ENCODE results near the gene AHDC1.

GRCh38 chr1:27601771-27602461, 2.0 kb downstream of the AHDC1 start:
- TF ChIP-seq RFX5 (IDR thresholded peaks at IDR 0.05; ENCODE audit: low read depth, low read length) = no peak
- TF ChIP-seq, protein P1, sequence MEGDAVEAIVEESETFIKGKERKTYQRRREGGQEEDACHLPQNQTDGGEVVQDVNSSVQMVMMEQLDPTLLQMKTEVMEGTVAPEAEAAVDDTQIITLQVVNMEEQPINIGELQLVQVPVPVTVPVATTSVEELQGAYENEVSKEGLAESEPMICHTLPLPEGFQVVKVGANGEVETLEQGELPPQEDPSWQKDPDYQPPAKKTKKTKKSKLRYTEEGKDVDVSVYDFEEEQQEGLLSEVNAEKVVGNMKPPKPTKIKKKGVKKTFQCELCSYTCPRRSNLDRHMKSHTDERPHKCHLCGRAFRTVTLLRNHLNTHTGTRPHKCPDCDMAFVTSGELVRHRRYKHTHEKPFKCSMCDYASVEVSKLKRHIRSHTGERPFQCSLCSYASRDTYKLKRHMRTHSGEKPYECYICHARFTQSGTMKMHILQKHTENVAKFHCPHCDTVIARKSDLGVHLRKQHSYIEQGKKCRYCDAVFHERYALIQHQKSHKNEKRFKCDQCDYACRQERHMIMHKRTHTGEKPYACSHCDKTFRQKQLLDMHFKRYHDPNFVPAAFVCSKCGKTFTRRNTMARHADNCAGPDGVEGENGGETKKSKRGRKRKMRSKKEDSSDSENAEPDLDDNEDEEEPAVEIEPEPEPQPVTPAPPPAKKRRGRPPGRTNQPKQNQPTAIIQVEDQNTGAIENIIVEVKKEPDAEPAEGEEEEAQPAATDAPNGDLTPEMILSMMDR (IDR thresholded peaks at IDR 0.05 in 2 of 3, conservative IDR thresholded peaks at IDR 0.05 in 1 of 3; ENCODE audit: control insufficient read depth in 2 of 3, extremely low read depth in 1 of 3, insufficient read depth in 1 of 3, low read depth in 3 of 3, low read length in 3 of 3) = no peak
- TF ChIP-seq CBFB (IDR thresholded peaks at IDR 0.05; ENCODE audit: low read depth) = no peak
- TF ChIP-seq, protein P2, sequence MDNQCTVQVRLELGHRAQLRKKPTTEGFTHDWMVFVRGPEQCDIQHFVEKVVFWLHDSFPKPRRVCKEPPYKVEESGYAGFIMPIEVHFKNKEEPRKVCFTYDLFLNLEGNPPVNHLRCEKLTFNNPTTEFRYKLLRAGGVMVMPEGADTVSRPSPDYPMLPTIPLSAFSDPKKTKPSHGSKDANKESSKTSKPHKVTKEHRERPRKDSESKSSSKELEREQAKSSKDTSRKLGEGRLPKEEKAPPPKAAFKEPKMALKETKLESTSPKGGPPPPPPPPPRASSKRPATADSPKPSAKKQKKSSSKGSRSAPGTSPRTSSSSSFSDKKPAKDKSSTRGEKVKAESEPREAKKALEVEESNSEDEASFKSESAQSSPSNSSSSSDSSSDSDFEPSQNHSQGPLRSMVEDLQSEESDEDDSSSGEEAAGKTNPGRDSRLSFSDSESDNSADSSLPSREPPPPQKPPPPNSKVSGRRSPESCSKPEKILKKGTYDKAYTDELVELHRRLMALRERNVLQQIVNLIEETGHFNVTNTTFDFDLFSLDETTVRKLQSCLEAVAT (IDR thresholded peaks at IDR 0.05) = no peak
- no peak for TF ChIP-seq ZNF687 (IDR thresholded peaks at IDR 0.05)
- no peak for TF ChIP-seq POLR2A (IDR thresholded peaks at IDR 0.05; ENCODE audit: low read depth, low read length)
- TF ChIP-seq NFYB (IDR thresholded peaks at IDR 0.05; ENCODE audit: insufficient read depth, low read depth, low read length) = no peak
- TF ChIP-seq GABPA (IDR thresholded peaks at IDR 0.05; ENCODE audit: low read depth) = no peak
- no peak for TF ChIP-seq EP300 (IDR thresholded peaks at IDR 0.05; ENCODE audit: borderline replicate concordance in 1 of 2, control insufficient read depth in 1 of 2, low read depth in 2 of 2, low read length in 2 of 2)
- no peak for TF ChIP-seq ESRRA (IDR thresholded peaks at IDR 0.05; ENCODE audit: low read length)
